Esophagus muscularis mucosa (tissue), 4 donors: Measurements from ENCODE around the gene VPS35L. TPM values are rescaled to one million over a fixed set of nuclear protein-coding genes. Genes with fewer than 3 reads are reported as not detected.
A peak's percentile ranks its signal among the peaks of the same experiment; 100 is the strongest.

Experiments
- DNase-seq: peaks from one replicate; pipeline ENCODE4 v3.0.0-alpha.2; 2017; ENCODE audit errors: extremely low spot score
- H3K27ac ChIP-seq, 4 donors: fragments of 200-600 bp; sonication (generic); replicated peaks in 1 of 4; 1 replicate in 3 of 4; 2 replicates in 1 of 4; pipeline ENCODE4 v1.5.1; 2016 to 2019; ENCODE audit warnings: mild to moderate bottlenecking in 1 of 4
- H3K27me3 ChIP-seq, 4 donors: fragments of 200-600 bp; sonication (generic); one replicate each; pipeline versions ENCODE4 v1.5.1 to v1.6.0; 2016 to 2019
- H3K36me3 ChIP-seq, 4 donors: fragments of 200-600 bp; sonication (generic); one replicate each; pipeline ENCODE4 v1.5.1; 2016 to 2019
- H3K4me1 ChIP-seq, 4 donors: fragments of 200-600 bp; sonication (generic); one replicate each; pipeline ENCODE4 v1.5.1; 2016 to 2019
- H3K4me3 ChIP-seq, 4 donors: fragments of 200-600 bp; sonication (generic); 1 replicate in 2 of 4; 2 replicates in 2 of 4; pipeline ENCODE4 v1.5.1; 2016 to 2019; ENCODE audit warnings: mild to moderate bottlenecking in 4 of 4, moderate library complexity in 1 of 4
- H3K9me3 ChIP-seq, 4 donors: fragments of 200-600 bp; sonication (generic); 1 replicate in 3 of 4; 2 replicates in 1 of 4; pipeline ENCODE4 v1.5.1; 2016 to 2019
- CTCF ChIP-seq, 3 experiments: fragments of 200-600 bp in 2 of 3; fragments of 450-650 bp in 1 of 3; sonication (generic) in 2 of 3; IDR thresholded peaks; one replicate each; pipeline ENCODE4 v1.5.1; 2017 to 2019; ENCODE audit warnings: antibody characterized with exemption in 3 of 3, mild to moderate bottlenecking in 2 of 3, moderate library complexity in 1 of 3
- EP300 ChIP-seq: sonication (generic); formaldehyde crosslinking; IDR thresholded peaks from one replicate; pipeline ENCODE4 v1.6.1; 2017; ENCODE audit warnings: antibody characterized with exemption
- POLR2A ChIP-seq: fragments of 450-650 bp; IDR thresholded peaks from one replicate; pipeline ENCODE4 v1.6.1; 2017; ENCODE audit warnings: antibody characterized with exemption, moderate library complexity, mild to moderate bottlenecking, low read depth
- POLR2AphosphoS5 ChIP-seq, 2 donors: sonication (generic); formaldehyde crosslinking; IDR thresholded peaks; one replicate each; pipeline ENCODE4 v1.6.1; 2017; ENCODE audit warnings: antibody characterized with exemption in 2 of 2
- WGBS: methylation state at CpG from one replicate; pipeline ENCODE4 v1.1.5; 2018; 5-methylcytosine and 5-hydroxymethylcytosine counted together
- intact Hi-C: fragments of 100-400 bp; cut with DNase I; formaldehyde crosslinking; loops from one replicate; pipeline ENCODE4 v1.15.1; 2023
- total RNA-seq, 4 donors: library from RNA; depleted of rRNA; stranded (reverse); fragments of >200 nt; gene quantifications; one replicate each; pipeline versions ENCODE4 v1.1.0 to v1.2.1, GENCODE V29; 2016

VPS35L gene
- total RNA-seq, 4 donors from 2014 or later: 35.5 to 47.0 (median 38.1) TPM

GRCh38 chr16:19625039-19625438 lies 69.5 kb downstream of the VPS35L start:
- H3K9me3 ChIP-seq: no peaks in the 10 kb centered on the region
- 98% methylated on average over 6 of the region's 6 CpGs for WGBS
- intact Hi-C loops: no loop called here
- no peak for DNase-seq
- peaks cover 5 to 86% (median 28%) of the 10 kb centered on the region in 4 donors for H3K36me3 ChIP-seq
- TF ChIP-seq EP300 (no peak), CTCF (IDR thresholded peaks at IDR 0.05) (no peak), POLR2AphosphoS5 (IDR thresholded peaks at IDR 0.05) (no peak), POLR2A (no peak)
- H3K27ac ChIP-seq: no peak overlapping the region
- H3K27me3 ChIP-seq: no peaks in the 10 kb centered on the region
- no peaks in the 10 kb centered on the region for H3K4me1 ChIP-seq
- no peak overlapping the region for H3K4me3 ChIP-seq

- no peak for TF ChIP-seq POLR2A
- no peak for TF ChIP-seq EP300
- no peak for TF ChIP-seq CTCF (IDR thresholded peaks at IDR 0.05)
- peak in 1 of 2 donors; percentile 59 for TF ChIP-seq POLR2AphosphoS5 (IDR thresholded peaks at IDR 0.05)
- Histone ChIP-seq H3K4me3 (no peak overlapping the region), H3K9me3 (no peaks in the 10 kb centered on the region), H3K27ac (peak overlapping the region; percentile 53 to 63 (median 56)), H3K27me3 (no peaks in the 10 kb centered on the region), H3K4me1 (peaks cover 3 to 30% (median 27%) of the 10 kb centered on the region in 4 donors), H3K36me3 (peaks cover 16 to 76% (median 64%) of the 10 kb centered on the region in 4 donors)
- 73% methylated on average over 7 of the region's 7 CpGs for WGBS
- no peak for DNase-seq
- intact Hi-C loops: no loop called here
Observed at GRCh38 chr16:19636436-19637267, 81.1 kb downstream of the VPS35L start.

GRCh38 chr16:19639986-19640421 lies 84.5 kb downstream of the VPS35L start:
- H3K9me3 ChIP-seq: no peaks in the 10 kb centered on the region
- TF ChIP-seq CTCF (IDR thresholded peaks at IDR 0.05): no peak
- TF ChIP-seq EP300: no peak
- TF ChIP-seq POLR2AphosphoS5 (IDR thresholded peaks at IDR 0.05): no peak
- no peak for TF ChIP-seq POLR2A
- DNase-seq: no peak
- intact Hi-C loops: no loop called here
- whole genome bisulfite sequencing: 49% methylated on average over 8 of the region's 8 CpGs
- H3K27ac ChIP-seq: peak overlapping the region; percentile 3 to 47 (median 36)
- peaks cover 10 to 51% (median 38%) of the 10 kb centered on the region in 4 donors for H3K4me1 ChIP-seq
- no peak overlapping the region for H3K4me3 ChIP-seq
- no peaks in the 10 kb centered on the region for H3K27me3 ChIP-seq
- peaks cover 0 to 54% (median 37%) of the 10 kb centered on the region in 4 donors for H3K36me3 ChIP-seq

GRCh38 chr16:19642501-19642900 lies 87.0 kb downstream of the VPS35L start:
- Histone ChIP-seq H3K9me3 (no peaks in the 10 kb centered on the region), H3K4me1 (peaks cover 12 to 46% (median 39%) of the 10 kb centered on the region in 4 donors), H3K4me3 (no peak overlapping the region), H3K36me3 (peaks cover 0 to 43% (median 25%) of the 10 kb centered on the region in 4 donors), H3K27me3 (no peaks in the 10 kb centered on the region), H3K27ac (peak overlapping the region; percentile 40 to 57 (median 54))
- 93% methylated on average over 4 of the region's 4 CpGs for WGBS
- TF ChIP-seq CTCF (IDR thresholded peaks at IDR 0.05) (no peak), POLR2A (no peak), POLR2AphosphoS5 (IDR thresholded peaks at IDR 0.05) (no peak)
- no peak for DNase-seq
- intact Hi-C loops: no loop called here
